ENCODE data around the gene SRSF4. TPM values are rescaled to one million over a fixed set of nuclear protein-coding genes. Genes with fewer than 3 reads are reported as not detected.

SRSF4 gene
- total RNA-seq, 1 donor from 2014 or later = 67.8 TPM

GRCh38 chr1:29145739-29146437 is 35.8 kb downstream of the SRSF4 start:
- H3K27ac ChIP-seq = no peak overlapping the region
- no peaks in the 10 kb centered on the region for H3K9me3 ChIP-seq
- TF ChIP-seq POLR2A (IDR thresholded peaks at IDR 0.05) = no peak
- TF ChIP-seq POLR2AphosphoS5 (IDR thresholded peaks at IDR 0.05; ENCODE audit: insufficient read depth in 1 of 2, low read depth in 1 of 2) = no peak
- no peak for TF ChIP-seq CTCF (IDR thresholded peaks at IDR 0.05)
- no peak overlapping the region for H3K4me3 ChIP-seq
- no peak for DNase-seq (ENCODE audit: extremely low spot score in 2 of 2)
- H3K4me1 ChIP-seq = no peaks in the 10 kb centered on the region
- H3K36me3 ChIP-seq = peaks cover 0 to 66% of the 10 kb centered on the region in 2 donors
- intact Hi-C loops (cut with DNase I) = no loop called here
- no peaks in the 10 kb centered on the region for H3K27me3 ChIP-seq

- H3K36me3 ChIP-seq = peaks cover 0 to 50% of the 10 kb centered on the region in 2 donors
These were observed 37.5 kb downstream of the SRSF4 start for GRCh38 chr1:29144178-29144577.

GRCh38 chr1:29142714-29143113 is 39.0 kb downstream of the SRSF4 start:
- DNase-seq (ENCODE audit: extremely low spot score in 2 of 2) = no peak

More at GRCh38 chr1:29144178-29144577, 37.5 kb downstream of the SRSF4 start:
- Histone ChIP-seq H3K4me3 (no peak overlapping the region), H3K27me3 (no peaks in the 10 kb centered on the region), H3K4me1 (no peaks in the 10 kb centered on the region), H3K9me3 (no peaks in the 10 kb centered on the region), H3K27ac (no peak overlapping the region)
- no peak for DNase-seq (ENCODE audit: extremely low spot score in 2 of 2)
- TF ChIP-seq CTCF (IDR thresholded peaks at IDR 0.05) (no peak), POLR2A (IDR thresholded peaks at IDR 0.05) (no peak), POLR2AphosphoS5 (IDR thresholded peaks at IDR 0.05; ENCODE audit: insufficient read depth in 1 of 2, low read depth in 1 of 2) (no peak)
- intact Hi-C loops (cut with DNase I) = no loop called here

GRCh38 chr1:29136391-29136915 is 45.2 kb downstream of the SRSF4 start:
- Histone ChIP-seq H3K36me3 (no peaks in the 10 kb centered on the region), H3K9me3 (no peaks in the 10 kb centered on the region), H3K27ac (no peak overlapping the region), H3K4me3 (no peak overlapping the region), H3K4me1 (peaks cover 5% of the 10 kb centered on the region), H3K27me3 (no peaks in the 10 kb centered on the region)
- intact Hi-C loops (cut with DNase I) = no loop called here
- no peak for DNase-seq (ENCODE audit: extremely low spot score in 2 of 2)
- TF ChIP-seq CTCF (IDR thresholded peaks at IDR 0.05) (no peak), POLR2AphosphoS5 (IDR thresholded peaks at IDR 0.05; ENCODE audit: insufficient read depth in 1 of 2, low read depth in 1 of 2) (no peak), POLR2A (IDR thresholded peaks at IDR 0.05) (no peak)

More at GRCh38 chr1:29142714-29143113, 39.0 kb downstream of the SRSF4 start:
- H3K36me3 ChIP-seq = peaks cover 0 to 35% of the 10 kb centered on the region in 2 donors
- no peaks in the 10 kb centered on the region for H3K9me3 ChIP-seq
- H3K27ac ChIP-seq = no peak overlapping the region
- intact Hi-C loops (cut with DNase I) = no loop called here
- TF ChIP-seq POLR2AphosphoS5 (IDR thresholded peaks at IDR 0.05; ENCODE audit: insufficient read depth in 1 of 2, low read depth in 1 of 2) (no peak), POLR2A (IDR thresholded peaks at IDR 0.05) (no peak), CTCF (IDR thresholded peaks at IDR 0.05) (no peak)
- H3K4me1 ChIP-seq = no peaks in the 10 kb centered on the region
- H3K4me3 ChIP-seq = no peak overlapping the region
- no peaks in the 10 kb centered on the region for H3K27me3 ChIP-seq

GRCh38 chr1:29134695-29135028 is 47.0 kb downstream of the SRSF4 start:
- DNase-seq (ENCODE audit: extremely low spot score in 2 of 2) = no peak
- H3K9me3 ChIP-seq = no peaks in the 10 kb centered on the region
- no peak overlapping the region for H3K4me3 ChIP-seq
- H3K27ac ChIP-seq = no peak overlapping the region
- intact Hi-C loops (cut with DNase I) = no loop called here
- TF ChIP-seq CTCF (IDR thresholded peaks at IDR 0.05) (no peak), POLR2AphosphoS5 (IDR thresholded peaks at IDR 0.05; ENCODE audit: insufficient read depth in 1 of 2, low read depth in 1 of 2) (no peak), POLR2A (IDR thresholded peaks at IDR 0.05) (no peak)
- no peaks in the 10 kb centered on the region for H3K36me3 ChIP-seq
- peaks cover 5% of the 10 kb centered on the region for H3K4me1 ChIP-seq
- H3K27me3 ChIP-seq = no peaks in the 10 kb centered on the region

All from vagina (tissue), 2 donors.